Suppressor macrophage treated with lipopolysaccharide for 1 hour (primary cell): Measurements from ENCODE around the gene SLC1A3.
"Not testable (repeated sequence)": the region's sequence is repeated elsewhere in the genome, so short reads cannot be mapped to it uniquely, and the experiment has no call there.

Experiments used
- DNase-seq, 3 donors: peaks; one replicate each; pipeline ENCODE4 v3.0.0-alpha.2; 2020 to 2022

The SLC1A3 gene

GRCh38 chr5:36631620-36632362 is 25.4 kb downstream of the SLC1A3 start:
- DNase-seq: no peak

- DNase-seq: no peak
Observed at GRCh38 chr5:36632363-36632664, 25.9 kb downstream of the SLC1A3 start.

- DNase-seq: no peak
Observed at GRCh38 chr5:36635721-36636390, 29.4 kb downstream of the SLC1A3 start.

GRCh38 chr5:36637101-36637500 is 30.7 kb downstream of the SLC1A3 start:
- no peak for DNase-seq

- DNase-seq: no peak
Observed at GRCh38 chr5:36637516-36637915, 31.1 kb downstream of the SLC1A3 start.

- no peak for DNase-seq
Observed at GRCh38 chr5:36638056-36638455, 31.6 kb downstream of the SLC1A3 start.

GRCh38 chr5:36640949-36641348 is 34.5 kb downstream of the SLC1A3 start:
- DNase-seq: no peak

GRCh38 chr5:36641431-36641830 is 35.0 kb downstream of the SLC1A3 start:
- no peak for DNase-seq

GRCh38 chr5:36642089-36642488 is 35.7 kb downstream of the SLC1A3 start:
- DNase-seq: no peak

- no peak for DNase-seq
Observed at GRCh38 chr5:36643162-36643561, 36.8 kb downstream of the SLC1A3 start.

GRCh38 chr5:36643841-36644240 is 37.4 kb downstream of the SLC1A3 start:
- not testable (repeated sequence) for DNase-seq

GRCh38 chr5:36644727-36645126 is 38.3 kb downstream of the SLC1A3 start:
- DNase-seq: no peak

- no peak for DNase-seq
Observed at GRCh38 chr5:36646100-36646499, 39.7 kb downstream of the SLC1A3 start.

GRCh38 chr5:36646507-36647023 is 40.2 kb downstream of the SLC1A3 start:
- no peak for DNase-seq

GRCh38 chr5:36647046-36647445 is 40.6 kb downstream of the SLC1A3 start:
- DNase-seq: no peak

GRCh38 chr5:36648426-36648825 is 42.0 kb downstream of the SLC1A3 start:
- no peak for DNase-seq

GRCh38 chr5:36651761-36652685 is 45.6 kb downstream of the SLC1A3 start:
- DNase-seq: no peak

- no peak for DNase-seq
Observed at GRCh38 chr5:36653044-36653705, 46.8 kb downstream of the SLC1A3 start.

- no peak for DNase-seq
Observed at GRCh38 chr5:36654564-36654963, 48.2 kb downstream of the SLC1A3 start.

- DNase-seq: peak; percentile 63 to 75 (median 68)
Observed at GRCh38 chr5:36655161-36655560, 48.8 kb downstream of the SLC1A3 start.

- DNase-seq: no peak
Observed at GRCh38 chr5:36656556-36656955, 50.1 kb downstream of the SLC1A3 start.

GRCh38 chr5:36657563-36657995 is 51.2 kb downstream of the SLC1A3 start:
- DNase-seq: peak; percentile 91 to 100 (median 100)
